NOMO-1 treated with dmso at 0.1 percent for 144 hours (cell line): Measurements from ENCODE around the gene AKT1S1.

Experiments
- DNase-seq: peaks from one replicate; lab custom pipeline; 2025; ENCODE audit not compliant: unreplicated experiment; lab: John Stamatoyannopoulos, UW

Gene AKT1S1

GRCh38 chr19:49870309-49870901, 6.8 kb downstream of the AKT1S1 start:
- DNase-seq, result no peak

- peak; percentile 99 for DNase-seq
Measured at GRCh38 chr19:49869484-49870308, 7.5 kb downstream of the AKT1S1 start.

- no peak for DNase-seq
Measured at GRCh38 chr19:49869009-49869483, 8.1 kb downstream of the AKT1S1 start.

- DNase-seq, result peak; percentile 95
Measured at GRCh38 chr19:49866933-49867782, 10.0 kb downstream of the AKT1S1 start, which contains the start of gene PNKP. Gene PNKP, minus strand, starts transcription at chr19:49867576. Its CDS starts 372 bp downstream, at chr19:49867204.

GRCh38 chr19:49864890-49865289, 12.3 kb downstream of the AKT1S1 start:
- no peak for DNase-seq

- DNase-seq, result no peak
Measured at GRCh38 chr19:49863935-49864320, 13.2 kb downstream of the AKT1S1 start.

- DNase-seq, result no peak
Measured at GRCh38 chr19:49863254-49863934, 13.8 kb downstream of the AKT1S1 start.

GRCh38 chr19:49862391-49863253, 14.5 kb downstream of the AKT1S1 start:
- no peak for DNase-seq

GRCh38 chr19:49861541-49862378, 15.4 kb downstream of the AKT1S1 start:
- DNase-seq, result no peak

- DNase-seq, result no peak
Measured at GRCh38 chr19:49861107-49861506, 16.0 kb downstream of the AKT1S1 start.

GRCh38 chr19:49860336-49861102, 16.6 kb downstream of the AKT1S1 start:
- no peak for DNase-seq

GRCh38 chr19:49859682-49860335, 17.3 kb downstream of the AKT1S1 start:
- no peak for DNase-seq

- no peak for DNase-seq
Measured at GRCh38 chr19:49858088-49858985, 18.8 kb downstream of the AKT1S1 start.

- no peak for DNase-seq
Measured at GRCh38 chr19:49857838-49858087, 19.4 kb downstream of the AKT1S1 start.

GRCh38 chr19:49857061-49857837, 19.9 kb downstream of the AKT1S1 start:
- DNase-seq, result no peak

GRCh38 chr19:49856574-49857021, 20.6 kb downstream of the AKT1S1 start:
- DNase-seq, result no peak
